Lower leg skin (tissue), 3 donors: ENCODE data around the gene SLC15A3.

Experiments
- CTCF ChIP-seq, 3 donors: fragments of 450-650 bp; IDR thresholded peaks; one replicate each; pipeline ENCODE4 v1.5.1; 2016; ENCODE audit warnings: antibody characterized with exemption in 3 of 3, mild to moderate bottlenecking in 3 of 3, moderate library complexity in 2 of 3
- POLR2A ChIP-seq, 2 donors: fragments of 450-650 bp; IDR thresholded peaks; one replicate each; pipeline ENCODE4 v1.6.1; 2016 to 2017; ENCODE audit warnings: antibody characterized with exemption in 2 of 2, mild to moderate bottlenecking in 1 of 2, moderate library complexity in 1 of 2

GRCh38 chr11:60891103-60891741, 60.8 kb downstream of the SLC15A3 start:
- no peak for TF ChIP-seq CTCF (IDR thresholded peaks at IDR 0.05)
- TF ChIP-seq POLR2A (IDR thresholded peaks at IDR 0.05) = no peak
